GM18951 (cell line): Measurements from ENCODE around the gene ANKS3.

Experiments used
- POLR2A ChIP-seq: IDR thresholded peaks from 4 replicates; pipeline ENCODE4 v1.6.1; 2011; ENCODE audit warnings: mild to moderate bottlenecking; ENCODE audit not compliant: insufficient read length, insufficient read depth; ENCODE audit errors: extremely low read depth
- in situ Hi-C: fragments of 300-500 bp; cut with MboI; formaldehyde crosslinking; loops from one replicate; pipeline ENCODE4 v1.12.0; 2022; ENCODE audit warnings: low sequenced_read_pairs, mixed read lengths, inconsistent platforms; ENCODE audit not compliant: unreplicated experiment

The ANKS3 gene

DNA sequence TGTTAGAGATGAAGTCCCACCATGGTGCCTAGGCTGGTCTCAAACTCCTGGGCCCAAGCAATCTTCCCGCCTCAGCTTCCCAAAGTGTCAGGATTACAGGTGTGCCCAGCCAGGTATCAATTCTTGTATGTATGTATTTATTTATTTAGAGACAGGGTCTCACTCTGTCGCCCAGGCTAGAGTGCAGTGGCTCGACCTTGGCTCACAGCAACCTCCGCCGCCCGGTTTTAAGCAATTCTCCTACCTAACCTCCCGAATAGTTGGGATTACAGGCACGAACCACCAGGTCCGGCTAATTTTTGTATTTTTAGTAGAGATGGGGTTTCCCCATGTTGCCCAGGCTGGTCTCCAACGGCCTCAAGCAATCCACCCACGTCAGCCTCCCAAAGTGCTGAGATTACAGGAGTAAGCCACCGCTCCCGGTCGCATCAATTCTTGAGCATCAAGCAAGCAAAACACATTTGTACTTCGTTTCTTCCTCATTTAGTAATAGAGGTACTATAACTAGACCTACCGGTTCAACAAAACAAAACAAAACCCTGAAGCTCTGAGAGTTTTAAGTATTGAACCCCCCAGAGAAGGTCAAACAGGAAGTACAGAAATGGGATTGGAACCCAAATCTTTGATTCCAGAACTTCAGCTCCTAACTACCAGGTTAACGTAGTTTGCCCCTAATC lies 33.9 kb upstream of the ANKS3 start:
- no peak for TF ChIP-seq POLR2A
- in situ Hi-C loops = no loop called here

DNA sequence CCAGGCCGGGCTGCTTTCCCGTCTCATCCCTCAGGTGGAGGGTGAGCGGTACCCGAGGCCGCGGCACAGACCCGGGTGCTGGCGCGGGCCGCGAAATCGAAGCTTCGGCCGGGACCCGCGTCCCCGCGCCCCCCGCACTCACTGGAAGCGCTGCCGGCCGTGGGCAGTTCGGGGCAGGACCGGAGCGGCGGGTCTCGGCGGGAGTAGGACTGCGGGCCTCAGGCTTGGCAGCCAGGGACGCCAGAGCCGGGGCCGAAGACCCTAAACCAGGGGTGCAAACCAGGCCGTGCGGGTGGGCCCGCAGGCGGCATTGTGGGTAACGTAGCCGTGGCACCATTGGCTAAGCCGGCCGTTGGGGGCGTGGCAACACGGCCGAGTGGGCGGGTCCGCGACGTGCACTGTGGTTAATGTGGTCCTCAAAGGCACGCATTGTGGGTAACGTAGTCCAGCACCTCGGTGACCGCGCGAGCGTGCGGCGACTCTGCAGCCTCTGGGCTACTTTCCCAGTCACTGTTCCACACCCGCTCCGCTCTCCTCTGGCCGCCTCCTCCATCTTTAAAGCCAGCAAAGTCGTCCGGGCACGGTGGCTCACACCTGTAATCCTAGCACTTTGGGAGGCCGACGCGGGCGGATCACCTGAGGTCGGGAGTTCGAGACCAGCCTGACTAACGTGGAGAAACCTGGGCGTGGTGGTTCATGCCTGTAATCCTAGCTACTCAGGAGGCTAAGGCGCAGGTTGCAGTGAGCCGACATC lies 33.0 kb upstream of the ANKS3 start, which contains the start of gene ZNF500:
TSS of gene ZNF500 (minus strand) at position 288 of the 754 bp plus-strand sequence. CDS start 1,184 bp downstream, outside the sequence.
- TF ChIP-seq POLR2A = peak; percentile 77
- in situ Hi-C loops = no loop called here

DNA sequence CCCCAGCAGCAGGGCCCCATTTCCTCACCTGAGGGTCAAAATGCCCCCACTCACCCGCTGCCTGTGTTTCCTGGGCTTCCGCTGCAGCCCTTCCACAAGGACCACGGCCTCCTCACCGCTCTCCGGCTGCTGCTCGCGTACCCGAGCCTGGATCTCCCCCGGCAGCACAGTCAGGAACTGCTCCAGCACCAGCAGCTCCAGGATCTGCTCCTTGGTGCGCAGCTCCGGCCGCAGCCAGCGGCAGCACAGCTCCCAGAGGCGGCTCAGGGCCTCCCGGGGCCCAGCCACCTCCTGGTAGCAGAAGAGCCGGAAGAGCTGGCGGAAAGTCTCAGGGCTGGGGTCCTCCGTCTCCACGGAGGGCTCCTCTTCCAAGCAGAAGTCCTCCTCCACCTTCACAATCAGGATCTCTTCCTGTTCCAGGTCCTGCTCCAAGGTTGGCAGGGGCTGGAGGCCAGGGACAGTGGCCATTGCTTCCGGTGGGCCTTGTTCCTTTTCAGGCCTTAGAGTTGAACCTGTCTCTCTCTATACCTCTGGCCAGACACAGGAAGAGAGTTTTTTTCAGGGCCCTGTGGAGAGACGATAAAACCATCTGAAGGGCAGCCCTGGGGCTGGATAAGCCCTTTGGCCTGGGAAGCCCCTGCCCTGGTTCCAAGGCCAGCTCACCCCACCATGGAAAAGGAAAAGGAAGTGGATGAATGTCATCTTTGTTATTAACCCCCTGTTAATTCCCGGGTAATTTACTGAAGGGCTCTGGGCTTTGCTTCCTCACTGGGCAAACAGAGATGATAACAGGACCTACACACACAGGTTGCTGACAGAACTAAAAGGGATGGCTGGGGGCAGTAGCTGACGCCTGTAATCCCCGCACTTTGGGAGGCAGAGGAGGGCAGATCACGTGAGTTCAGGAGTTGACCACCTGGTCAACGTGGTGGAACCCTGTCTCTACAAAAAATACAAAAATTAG lies 31.7 kb upstream of the ANKS3 start:
- TF ChIP-seq POLR2A = no peak
- in situ Hi-C loops = no loop called here

GRCh38 chr16:4763791-4764190 lies 29.7 kb upstream of the ANKS3 start:
- TF ChIP-seq POLR2A = no peak
- in situ Hi-C loops = no loop called here

DNA sequence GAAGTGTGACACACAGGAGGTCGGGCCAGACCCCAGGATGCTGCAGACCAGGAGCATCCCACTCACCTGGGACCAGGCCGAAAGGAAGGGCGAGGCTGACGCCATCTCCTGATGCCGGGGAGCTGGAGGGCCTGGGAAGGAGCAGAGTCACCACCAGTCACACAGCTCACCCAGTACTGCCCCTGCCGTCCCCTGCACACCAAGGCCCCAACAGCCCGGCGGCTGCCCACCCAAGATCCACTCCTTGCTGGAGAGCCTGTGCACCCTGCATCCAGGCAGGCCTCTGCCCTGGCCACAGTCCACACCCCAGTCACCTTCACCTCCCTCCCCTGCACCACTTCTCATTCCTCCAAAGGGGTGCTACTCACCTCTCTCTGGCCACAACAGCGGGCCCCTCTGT lies 28.1 kb upstream of the ANKS3 start:
- in situ Hi-C loops = no loop called here
- no peak for TF ChIP-seq POLR2A

DNA sequence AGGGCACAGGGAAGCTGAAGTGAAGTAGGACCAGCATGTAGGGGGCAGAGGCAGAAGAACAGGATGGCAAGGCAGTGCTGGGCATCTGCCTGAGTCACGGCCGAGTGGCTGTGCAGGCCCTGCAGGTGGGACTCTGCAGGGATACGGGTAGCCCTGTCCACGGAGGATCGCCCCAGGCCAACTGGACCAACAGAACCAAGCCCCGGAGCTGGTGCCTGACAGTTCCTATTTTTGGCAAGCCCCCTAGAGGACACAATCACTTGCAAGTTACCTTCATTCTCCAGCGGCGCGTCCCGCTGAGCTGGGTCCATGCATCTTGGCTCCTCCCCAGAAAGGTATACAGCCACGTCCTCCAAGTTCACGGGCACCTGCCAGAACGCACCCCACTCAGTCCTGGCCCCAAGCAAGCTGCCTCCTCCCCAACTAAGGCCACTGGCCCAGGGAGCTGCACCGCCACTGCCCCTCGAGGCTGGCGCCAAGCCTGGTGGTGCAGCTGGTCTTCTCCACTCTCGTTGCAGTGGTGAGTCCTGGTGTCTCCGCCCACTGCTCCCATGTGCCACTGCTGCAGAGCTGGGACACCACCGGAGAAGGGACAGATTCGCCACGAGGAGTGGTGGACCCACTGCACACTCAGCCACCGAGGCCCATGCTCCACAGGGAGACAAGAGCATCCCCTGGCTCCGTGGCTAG lies 26.3 kb upstream of the ANKS3 start:
- TF ChIP-seq POLR2A = no peak
- in situ Hi-C loops = no loop called here

DNA sequence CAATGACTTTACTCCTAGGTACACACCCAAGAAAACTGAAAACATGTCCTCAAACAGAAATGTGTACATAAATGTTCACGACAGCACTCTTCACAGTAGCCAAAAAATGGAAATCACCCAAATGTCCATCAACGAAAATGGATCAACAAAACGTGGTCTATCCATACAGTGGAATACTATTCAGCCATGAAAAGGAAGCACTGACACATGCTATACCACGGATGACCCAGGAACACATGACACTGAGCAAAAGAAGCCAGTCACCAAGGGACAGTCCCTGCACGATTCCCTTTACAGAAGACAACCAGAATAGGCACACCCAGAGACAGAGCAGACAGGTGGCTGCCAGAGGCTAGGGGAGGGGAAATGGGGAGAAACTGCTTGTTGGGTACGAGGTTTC lies 21.6 kb upstream of the ANKS3 start:
- in situ Hi-C loops = no loop called here
- no peak for TF ChIP-seq POLR2A

DNA sequence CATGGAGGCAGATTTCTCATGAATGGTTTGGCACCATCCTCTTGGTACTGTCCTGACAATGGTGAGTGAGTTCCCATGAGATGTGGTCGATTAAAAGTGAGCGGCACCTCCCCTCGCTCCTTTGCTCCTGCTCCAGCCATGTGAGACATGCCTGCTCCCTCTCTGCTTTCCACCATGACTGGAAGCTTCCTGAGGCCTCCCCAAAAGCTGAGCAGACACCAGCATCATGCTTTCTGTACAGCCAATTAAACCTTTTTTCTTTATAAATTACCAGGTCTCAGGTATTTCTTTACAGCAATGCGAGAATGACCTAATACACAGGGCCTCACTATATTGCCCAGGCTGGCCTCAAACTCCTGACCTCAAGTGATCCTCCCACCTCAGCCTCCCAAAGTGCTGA lies 20.8 kb upstream of the ANKS3 start:
- TF ChIP-seq POLR2A = no peak
- in situ Hi-C loops = no loop called here

DNA sequence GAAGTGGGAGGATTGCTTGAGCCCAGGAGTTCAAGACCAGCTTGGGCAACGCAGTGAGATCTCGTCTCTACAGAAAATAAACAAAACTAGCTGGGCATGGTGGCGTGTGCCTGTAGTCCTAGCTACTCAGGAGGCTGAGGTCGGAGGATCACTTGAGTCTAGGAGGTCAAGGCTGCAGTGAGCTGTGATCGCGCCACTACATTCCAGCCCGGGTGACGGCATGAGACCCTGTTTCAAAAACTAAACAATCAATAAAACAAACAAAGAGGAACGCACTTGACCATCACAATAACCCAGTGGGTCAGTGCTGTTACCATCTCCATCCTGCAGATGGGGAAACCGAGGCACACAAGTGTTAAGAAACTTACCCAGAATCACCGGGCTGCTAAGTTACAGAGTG lies 19.2 kb upstream of the ANKS3 start:
- TF ChIP-seq POLR2A = no peak
- in situ Hi-C loops = no loop called here

GRCh38 chr16:4752351-4753100 lies 18.5 kb upstream of the ANKS3 start:
- in situ Hi-C loops = no loop called here
- TF ChIP-seq POLR2A = no peak

DNA sequence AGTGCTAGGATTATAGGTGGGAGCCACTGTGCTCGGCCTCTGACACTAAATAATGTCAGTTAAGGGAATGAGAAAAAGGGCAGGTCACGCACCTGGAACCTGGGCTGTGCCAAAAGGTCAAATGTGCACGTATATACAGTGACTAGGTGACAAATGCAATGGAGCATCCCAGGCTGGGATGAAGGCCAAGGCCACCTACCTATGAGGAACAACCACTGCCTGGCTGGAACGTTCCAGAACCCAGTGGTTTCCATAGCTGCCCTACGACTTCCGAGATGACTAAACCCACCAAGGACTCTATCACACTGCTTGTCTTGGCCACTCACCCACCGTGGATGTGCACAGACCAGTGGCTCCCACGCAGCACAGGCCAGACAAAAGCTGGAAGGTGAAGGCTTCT lies 16.8 kb upstream of the ANKS3 start:
- no peak for TF ChIP-seq POLR2A
- in situ Hi-C loops = no loop called here

DNA sequence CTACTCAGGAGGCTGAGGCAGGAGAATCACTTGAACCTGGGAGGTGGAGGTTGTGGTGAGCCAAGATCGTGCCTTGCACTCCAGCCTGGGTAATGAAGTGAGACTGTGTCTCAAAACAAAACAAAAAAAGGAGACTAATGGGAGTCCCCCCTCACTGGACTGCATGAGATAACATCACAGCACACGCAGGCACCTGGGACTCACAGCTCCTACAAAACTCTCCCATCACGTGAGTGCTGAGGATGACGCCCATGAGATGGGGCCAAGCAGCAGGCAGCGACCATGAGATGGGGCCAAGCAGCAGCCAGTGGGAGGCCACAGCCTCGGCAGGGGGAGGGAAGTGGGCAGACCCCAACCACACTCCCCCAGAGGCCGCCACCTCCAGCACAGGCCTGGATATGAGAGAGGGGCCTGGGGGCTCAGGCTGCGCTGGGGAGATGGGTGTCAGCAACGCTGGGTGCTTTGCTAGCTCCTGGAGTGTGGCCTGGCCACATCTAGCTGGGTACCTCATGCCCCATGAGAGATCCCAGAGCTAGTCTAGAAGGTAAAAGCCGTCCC lies 15.7 kb upstream of the ANKS3 start:
- in situ Hi-C loops = no loop called here

More for the DNA sequence above, 15.7 kb upstream of the ANKS3 start:
- no peak for TF ChIP-seq POLR2A
